ENCODE data around the gene ABHD8. TPM values are rescaled to one million over a fixed set of nuclear protein-coding genes. Genes with fewer than 3 reads are reported as not detected.

Gene ABHD8
- total RNA-seq, 1 donor from 2014 or later: 5.1 TPM

DNA sequence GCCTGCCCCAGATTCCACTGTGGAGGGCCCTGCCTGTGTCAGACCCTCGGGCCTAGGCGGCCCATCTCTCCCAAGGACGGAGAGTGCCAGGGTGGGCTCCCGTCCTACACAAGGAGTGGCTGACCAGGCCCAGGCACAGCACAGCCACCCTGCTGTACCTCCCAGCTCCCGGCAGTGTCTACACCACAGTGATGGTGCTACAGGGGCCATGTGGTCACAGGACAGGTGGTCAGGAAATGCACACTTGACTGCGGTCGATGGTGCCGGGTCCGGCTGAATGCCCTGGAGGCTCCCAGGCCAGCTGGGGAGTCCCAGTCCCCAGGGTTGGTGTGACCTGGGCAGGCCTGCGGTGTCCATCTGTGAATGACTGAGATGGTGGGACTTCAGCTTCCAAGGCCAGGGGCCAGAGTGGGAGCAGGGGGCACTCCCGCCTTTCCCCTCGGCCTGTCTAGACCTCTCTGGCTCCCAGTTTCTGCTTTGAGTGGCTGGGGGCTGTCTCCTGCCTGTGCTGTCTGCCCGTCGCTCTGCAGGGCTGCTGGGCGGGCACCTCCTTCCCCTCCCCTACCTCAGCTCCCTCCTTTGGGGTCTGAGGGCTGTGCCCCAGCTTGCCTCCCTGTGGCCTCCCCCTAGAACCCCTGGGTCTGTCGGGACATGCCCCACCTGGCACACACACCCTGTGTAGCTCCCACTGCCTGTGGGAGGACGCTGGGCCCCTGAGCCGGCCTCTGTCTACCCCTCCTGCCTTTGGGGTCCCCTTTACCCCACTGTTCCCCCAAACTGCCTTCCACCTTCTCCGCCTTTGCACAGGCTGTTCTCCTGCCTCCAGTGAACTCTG is 18.6 kb upstream of the ABHD8 start:
- no peak for DNase-seq (ENCODE audit: low read depth in 2 of 2)

DNA sequence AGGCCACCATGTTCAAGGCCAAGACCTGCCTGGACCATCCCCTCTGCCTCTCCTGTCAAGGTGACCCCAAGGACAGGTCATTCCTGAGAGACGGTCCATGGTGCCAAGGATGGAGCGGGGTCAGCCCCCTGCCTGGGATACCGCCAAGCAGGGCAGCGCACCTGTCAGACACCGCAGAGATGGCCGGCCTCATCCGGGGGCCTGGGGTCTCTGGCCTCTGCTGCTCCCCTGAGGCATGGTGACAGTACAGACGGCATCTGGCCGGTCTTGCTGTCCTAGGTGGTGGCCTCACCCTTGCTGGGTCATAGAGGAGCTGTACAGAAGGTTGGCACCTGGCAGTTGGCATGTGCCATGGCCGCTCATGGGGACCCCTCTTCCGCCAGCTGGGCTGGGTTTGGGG is 17.2 kb upstream of the ABHD8 start:
- no peak for DNase-seq (ENCODE audit: low read depth in 2 of 2)

GRCh38 chr19:17319473-17320238 is 16.4 kb upstream of the ABHD8 start:
- no peak for DNase-seq (ENCODE audit: low read depth in 2 of 2)

DNA sequence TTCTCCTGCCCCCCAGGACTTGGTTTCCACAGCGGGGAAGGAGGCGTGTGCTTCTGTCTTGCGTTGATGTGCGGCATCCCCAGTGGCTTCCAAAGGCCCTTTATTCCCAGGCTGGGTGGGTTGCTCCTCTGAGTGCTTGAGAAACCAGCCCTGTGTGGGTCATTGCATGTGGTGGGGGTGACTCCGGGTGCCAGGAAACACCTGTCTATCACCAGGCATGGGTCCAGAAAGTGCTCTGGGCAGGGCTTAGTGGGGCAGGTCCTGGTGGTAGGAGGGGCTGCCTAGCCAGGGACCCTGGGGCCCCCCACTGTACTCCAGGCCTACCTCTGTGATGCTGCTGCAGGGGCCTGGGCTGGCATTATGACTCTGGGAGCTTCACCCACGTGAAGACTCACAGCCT is 15.7 kb upstream of the ABHD8 start:
- DNase-seq (ENCODE audit: low read depth in 2 of 2): peak in 1 of 2 donors; percentile 36

GRCh38 chr19:17314007-17314593 is 10.9 kb upstream of the ABHD8 start:
- no peak for DNase-seq (ENCODE audit: low read depth in 2 of 2)

GRCh38 chr19:17312189-17313113 is 9.2 kb upstream of the ABHD8 start:
- no peak for DNase-seq (ENCODE audit: low read depth in 2 of 2)

DNA sequence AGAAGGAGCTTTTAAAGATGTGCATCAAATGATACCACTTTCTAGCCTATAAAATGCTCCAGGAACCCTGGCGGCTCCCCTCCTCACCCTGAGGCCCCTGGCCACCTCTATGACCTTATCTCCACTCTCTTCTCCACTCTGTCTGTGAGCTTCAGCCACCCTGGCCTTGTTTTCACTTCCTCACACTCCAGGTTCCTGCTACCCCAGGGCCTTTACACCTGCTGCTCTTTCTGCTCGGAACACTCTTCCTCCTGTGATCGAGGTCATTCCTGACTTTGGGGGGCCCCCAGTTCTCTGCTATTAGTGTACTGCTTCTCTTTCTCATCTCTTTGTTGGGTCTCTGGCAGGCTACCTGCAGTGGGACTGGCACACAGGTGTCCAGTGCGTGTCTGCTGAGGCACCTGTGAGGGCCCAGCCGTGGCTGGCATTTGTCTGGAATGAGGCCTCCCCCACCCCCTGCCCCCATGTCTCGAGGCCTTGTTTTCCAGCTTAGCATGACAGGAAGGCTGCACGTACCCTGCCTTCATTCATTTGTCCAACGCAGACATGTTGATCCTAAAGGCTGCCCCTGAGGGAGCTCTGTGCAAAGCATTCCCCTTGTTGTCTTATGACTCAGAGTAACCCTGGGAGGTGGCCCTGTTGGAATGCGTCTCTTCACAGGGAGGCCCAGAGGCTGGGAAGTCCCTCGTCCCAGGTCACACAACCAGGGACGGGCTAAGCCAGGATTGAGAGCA is 8.4 kb upstream of the ABHD8 start:
- DNase-seq (ENCODE audit: low read depth in 2 of 2): peak in 1 of 2 donors; percentile 77

GRCh38 chr19:17309965-17310461 is 6.8 kb upstream of the ABHD8 start:
- DNase-seq (ENCODE audit: low read depth in 2 of 2): peak in 1 of 2 donors; percentile 15

- DNase-seq (ENCODE audit: low read depth in 2 of 2): peak; percentile 99 to 100
Observed at GRCh38 chr19:17309198-17309964, 6.2 kb upstream of the ABHD8 start, which contains the start of gene DDA1. Gene DDA1, plus strand, starts transcription at chr19:17309563. Its CDS starts 92 bp downstream, at chr19:17309655.

DNA sequence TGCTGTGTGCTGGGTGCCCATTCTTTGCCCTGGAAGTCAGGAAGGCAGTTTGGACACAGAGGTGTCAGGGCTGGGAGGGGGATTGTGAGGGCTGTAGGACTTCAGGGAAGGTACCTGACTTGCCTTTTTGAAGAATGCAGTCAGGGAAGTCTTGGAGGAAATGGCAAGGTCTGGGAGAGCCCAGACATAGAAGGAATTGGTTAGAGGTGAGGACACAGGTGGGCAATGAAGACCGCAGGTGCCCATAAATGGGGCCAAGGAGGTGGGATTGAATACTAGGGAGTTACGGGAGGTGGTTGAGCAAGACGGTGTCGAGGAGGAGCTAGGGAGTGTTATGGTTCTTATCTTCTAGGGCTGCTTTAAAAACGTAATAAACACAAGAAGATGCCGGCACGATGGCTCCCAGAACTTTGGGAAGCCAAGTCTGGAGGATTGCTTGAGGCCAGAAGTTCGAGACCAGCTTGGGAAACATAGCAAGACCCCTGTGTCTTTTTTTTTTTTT is 4.7 kb upstream of the ABHD8 start:
- no peak for DNase-seq (ENCODE audit: low read depth in 2 of 2)

DNA sequence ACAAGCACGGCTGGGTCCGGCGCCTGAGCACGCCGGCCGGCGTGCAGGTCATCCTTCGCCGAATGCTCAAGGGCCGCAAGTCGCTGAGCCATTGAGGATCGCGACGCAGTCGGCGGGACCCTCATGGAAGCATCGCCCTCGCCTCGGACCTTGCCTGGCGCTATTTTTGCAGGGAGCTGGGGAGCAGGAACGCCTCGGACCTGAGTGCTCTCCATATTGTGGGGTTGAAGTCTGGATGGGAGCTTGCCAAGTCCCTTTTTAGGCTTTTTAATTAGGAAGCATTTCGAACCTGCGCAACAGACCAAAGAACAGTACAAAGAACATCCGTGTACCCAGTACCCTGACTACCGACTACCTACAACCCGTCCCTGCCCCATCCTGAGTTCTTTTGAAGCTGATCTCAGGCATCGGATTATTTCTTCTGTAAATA is 3.1 kb upstream of the ABHD8 start:
- no peak for DNase-seq (ENCODE audit: low read depth in 2 of 2)

- peak; percentile 98 to 99 for DNase-seq (ENCODE audit: low read depth in 2 of 2)
Observed at GRCh38 chr19:17305517-17306284, 2.5 kb upstream of the ABHD8 start, which contains the start of gene MRPL34. Gene MRPL34, plus strand, starts transcription at chr19:17305872. Its CDS starts 21 bp downstream, at chr19:17305893.

DNA sequence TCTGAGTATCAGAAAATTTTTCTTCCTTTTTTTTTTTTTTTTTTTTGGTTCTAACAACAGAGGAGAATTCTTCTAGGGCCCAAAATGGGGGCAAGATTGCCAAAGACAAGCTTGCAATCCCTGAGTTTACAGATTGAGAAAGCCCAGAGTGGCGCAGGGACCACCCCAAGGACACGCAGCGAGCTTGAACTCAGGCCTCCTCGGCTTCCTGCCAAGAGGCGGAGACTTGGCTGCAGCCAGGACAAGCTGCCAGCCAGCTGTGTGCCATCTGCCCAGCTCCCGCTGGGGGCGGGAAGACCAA is 1.9 kb upstream of the ABHD8 start:
- DNase-seq (ENCODE audit: low read depth in 2 of 2): no peak

DNA sequence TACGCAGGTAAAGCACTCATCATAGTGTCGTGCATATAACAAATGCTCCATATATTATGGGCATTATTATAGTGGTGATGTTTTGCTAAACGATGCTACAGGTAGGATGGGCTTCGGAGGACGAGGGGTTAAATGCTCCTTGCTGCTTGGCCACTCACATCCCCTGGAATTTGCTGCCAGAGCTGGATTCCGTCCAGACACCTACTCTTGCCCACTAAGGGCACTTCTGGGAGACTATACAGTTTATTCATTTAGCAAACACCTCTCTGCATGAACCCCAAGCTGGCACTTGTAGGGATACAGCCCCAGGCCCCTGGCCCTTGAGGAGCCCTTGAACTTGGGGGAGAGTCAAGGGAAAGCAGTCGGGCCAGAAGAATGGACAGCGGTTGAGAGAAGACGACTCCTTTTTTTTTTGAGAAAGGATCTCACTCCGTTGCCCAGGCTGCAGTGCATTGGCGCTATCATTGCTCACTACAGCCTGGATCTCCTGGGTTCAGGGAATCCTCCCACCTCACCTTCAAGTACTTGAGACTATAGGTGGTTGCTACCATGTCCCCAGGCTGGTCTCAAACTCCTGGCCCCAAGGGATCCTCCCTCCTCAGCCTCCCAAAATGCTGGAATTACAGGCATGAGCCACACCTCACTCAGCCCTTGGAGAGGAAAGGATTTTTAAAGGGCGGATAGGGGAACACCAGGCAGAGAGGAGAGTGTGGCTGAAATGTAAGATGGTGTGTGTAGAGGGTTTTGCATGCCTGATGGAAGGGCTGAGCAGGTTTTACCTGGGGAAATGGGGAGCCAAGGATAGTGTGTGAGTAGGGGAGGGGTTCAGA is 1.4 kb upstream of the ABHD8 start:
- DNase-seq (ENCODE audit: low read depth in 2 of 2): no peak

DNA sequence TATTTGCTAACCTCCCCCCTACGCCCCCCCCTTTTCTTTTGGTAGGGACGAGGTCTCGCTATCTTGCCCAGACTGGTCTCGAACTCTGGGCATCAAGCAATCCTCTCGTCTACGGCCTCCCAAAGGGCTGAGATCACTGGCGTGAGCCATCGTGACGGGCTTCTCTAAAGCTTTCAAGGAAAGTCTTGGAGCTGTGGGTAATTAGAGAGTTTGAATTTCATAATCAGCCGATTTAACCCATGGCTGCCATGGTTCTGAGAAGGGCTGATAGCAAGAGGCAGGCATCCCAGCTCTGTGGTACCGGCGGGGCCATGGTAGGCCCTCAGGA is 679 bp upstream of the ABHD8 start:
- DNase-seq (ENCODE audit: low read depth in 2 of 2): no peak

DNA sequence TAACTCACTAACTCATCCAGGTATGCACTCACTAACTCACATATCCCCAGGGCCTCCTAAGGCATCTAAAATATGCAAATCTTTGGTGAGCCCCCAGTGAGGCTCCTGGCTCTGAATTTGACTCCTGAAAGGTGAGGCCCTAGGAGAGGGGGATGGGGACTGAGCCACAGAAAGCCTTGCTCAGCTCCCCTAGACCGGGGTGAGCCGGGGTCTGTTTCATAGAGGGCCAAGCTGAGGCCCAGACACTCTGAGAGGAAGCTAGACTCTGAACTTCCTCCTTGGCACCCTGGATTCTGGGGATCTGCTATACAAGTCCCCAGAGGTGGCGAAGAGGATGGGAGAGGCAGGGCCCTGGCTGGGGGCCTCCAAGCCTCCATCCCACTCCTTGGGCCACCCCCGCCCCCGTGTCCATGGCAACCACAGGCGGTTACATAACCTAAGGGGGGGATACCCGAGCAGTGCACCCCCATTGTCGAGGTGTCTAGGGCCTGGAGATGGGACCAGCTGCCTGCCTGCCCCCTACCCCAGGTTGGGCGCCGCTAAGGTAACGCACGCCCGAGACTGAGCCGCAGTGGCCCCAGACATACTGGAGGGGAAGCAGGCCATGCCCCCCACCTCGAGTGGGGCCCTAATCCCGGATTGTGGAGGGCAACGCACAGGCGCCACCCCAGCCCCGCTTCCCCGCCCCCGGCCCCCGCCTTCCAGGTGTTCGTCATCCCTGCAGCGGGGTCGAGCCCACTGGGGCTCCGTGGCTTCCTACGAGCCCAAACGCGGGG is 646 bp downstream of the ABHD8 start:
- DNase-seq (ENCODE audit: low read depth in 2 of 2): no peak

- DNase-seq (ENCODE audit: low read depth in 2 of 2): no peak
Observed at GRCh38 chr19:17300992-17301619, 2.1 kb downstream of the ABHD8 start.
